ENCODE measurements around the gene CAVIN1. TPM values are rescaled to one million over a fixed set of nuclear protein-coding genes. Genes with fewer than 3 reads are reported as not detected.
"Not testable (repeated sequence)": the region's sequence is repeated elsewhere in the genome, so short reads cannot be mapped to it uniquely, and the experiment has no call there.

Gene CAVIN1
- polyA plus RNA-seq, 1 donor, result 242 TPM

DNA sequence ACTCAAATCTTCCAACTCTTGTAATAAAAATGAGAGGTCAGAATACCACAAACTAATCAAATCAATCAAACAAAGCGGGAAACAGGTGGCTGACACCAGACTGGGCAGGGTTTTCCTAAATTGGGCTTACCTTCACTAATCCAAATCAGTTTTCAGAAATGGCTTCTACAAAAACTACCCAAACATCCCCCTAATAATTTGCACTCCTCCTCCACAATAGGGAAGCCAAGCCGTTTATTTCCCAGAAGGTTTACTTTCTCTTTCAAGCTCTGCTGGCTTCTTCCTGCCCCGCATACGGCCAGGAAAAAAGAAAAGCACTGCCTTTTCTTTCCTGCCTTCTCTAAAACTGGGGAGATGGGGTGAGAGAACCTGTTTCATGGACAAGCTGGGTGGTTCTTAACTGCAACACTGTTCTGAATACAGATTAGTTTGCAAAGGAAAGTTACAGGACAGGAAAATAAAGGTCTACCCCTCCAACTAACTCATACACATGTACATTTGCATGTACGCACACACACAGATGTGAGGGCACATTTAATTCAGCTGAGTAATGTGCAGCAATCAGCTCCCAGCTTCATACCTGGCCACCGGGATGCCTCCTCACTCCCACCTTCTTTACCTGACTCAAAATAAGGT is 44.0 kb downstream of the CAVIN1 start:
- peak; percentile 45 for DNase-seq (ENCODE audit: low read depth)

DNA sequence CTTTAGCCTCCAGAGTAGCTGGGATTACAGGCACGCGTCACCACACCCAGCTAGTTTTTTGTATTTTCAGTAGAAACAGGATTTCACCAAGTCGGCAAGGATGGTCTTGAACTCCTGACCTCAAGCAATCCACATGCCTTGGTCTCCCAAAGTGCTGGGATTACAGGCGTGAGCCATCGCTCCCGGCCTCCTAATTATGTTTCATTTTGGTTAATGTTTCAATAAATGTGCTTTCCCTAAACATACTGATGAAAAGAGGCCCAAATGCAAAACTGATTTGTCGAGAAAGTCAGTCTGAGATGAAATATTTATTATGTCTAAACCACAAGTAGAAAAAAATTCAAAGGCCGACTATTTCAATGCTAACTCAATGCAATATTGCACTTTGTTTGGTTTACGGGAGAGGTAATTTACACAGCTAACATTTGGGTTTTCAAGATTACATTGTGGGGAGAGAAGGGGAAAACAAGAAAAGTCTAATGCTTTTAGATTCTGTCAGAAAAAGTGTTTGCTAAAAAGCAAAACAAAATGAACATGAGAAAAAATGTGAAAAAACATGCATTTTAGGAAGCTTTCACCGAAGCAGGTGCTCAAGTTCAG is 44.6 kb downstream of the CAVIN1 start:
- DNase-seq (ENCODE audit: low read depth), result no peak

DNA sequence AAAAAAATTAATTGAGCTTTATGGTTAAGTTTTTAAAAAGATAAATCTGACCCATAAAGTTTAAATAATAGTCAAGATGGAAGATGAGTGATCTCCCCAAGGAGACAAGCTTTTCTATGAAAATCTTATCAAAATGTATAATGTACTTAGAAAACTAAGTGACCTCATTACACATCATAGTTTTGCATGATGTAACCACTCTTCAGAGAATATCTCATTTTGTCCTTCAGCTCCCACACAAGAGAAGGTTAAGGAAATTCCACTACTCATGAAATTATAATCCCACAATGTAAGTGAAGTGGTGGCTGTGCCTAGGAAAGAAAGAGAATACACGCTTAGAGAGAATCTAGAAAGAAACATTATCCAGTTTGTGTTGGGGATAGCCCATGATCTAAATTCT is 49.2 kb downstream of the CAVIN1 start:
- DNase-seq (ENCODE audit: low read depth), result no peak

DNA sequence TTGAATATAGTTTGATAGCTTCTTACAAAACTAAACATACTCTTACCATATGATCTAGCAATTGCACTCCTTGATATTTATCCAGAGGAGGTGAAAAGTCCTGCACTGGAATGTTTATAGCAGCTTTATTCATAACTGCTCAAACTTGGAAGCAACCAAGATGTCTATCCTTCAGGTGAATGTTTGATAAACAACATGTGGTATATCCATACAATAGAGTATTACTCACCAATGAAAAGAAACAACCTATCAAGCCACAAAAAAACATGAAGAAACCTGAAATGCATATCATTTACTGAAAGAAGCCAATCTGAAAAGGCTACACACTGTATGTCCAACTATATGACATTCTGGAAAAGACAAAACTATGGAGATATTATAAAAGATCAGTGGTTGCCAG is 50.9 kb downstream of the CAVIN1 start:
- DNase-seq (ENCODE audit: low read depth), result no peak

DNA sequence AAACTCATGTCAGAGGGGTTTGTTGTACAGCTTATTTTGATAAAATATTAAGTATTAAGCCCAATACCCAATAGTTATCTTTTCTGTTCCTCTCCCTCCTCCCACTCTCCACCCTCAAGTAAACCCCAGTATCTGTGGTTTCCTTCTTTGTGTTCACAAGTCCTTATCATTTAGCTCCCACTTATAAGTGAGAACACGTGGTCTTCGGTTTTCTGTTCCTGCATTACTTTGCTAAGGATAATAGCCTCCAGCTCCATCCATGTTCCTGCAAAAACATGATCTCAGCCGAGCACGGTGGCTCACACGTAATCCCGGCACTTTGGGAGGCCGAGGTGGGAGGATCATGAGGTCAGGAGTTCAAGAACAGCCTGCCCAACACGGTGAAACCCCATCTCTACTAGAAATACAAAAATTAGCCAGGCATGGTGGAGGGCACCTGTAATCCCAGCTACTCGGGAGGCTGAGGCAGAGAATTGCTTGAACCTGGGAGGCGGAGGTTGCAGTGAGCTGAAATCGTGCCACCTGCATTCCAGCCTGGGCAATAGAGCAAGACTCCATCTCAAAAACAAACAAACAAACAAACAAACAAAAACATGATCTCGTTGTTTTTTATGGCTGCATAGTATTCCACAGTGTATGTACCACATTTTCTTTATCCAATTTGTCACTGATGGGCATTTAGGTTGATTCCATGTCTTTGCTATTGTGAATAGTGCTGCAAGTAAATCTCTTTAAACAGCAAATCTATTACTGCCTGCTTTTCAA is 54.1 kb downstream of the CAVIN1 start:
- DNase-seq (ENCODE audit: low read depth), result not testable (repeated sequence)

DNA sequence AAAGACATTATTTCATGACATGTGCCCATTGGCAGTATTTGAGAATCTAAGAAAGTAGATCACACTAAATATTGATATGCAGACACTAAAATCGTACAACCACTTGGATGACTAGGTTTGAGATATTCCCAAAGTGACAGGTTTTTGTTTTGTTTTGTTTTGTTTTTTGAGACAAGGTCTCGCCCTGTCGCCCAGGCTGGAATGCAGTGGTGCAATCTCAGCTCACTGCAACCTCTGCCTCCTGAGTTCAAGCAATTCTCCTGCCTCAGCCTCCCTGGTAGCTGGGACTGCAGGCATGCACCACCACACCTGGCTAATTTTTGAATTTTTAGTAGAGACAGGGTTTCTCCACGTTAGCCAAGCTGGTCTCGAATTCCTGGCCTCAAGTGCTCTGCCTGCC is 54.7 kb downstream of the CAVIN1 start:
- DNase-seq (ENCODE audit: low read depth), result not testable (repeated sequence)

DNA sequence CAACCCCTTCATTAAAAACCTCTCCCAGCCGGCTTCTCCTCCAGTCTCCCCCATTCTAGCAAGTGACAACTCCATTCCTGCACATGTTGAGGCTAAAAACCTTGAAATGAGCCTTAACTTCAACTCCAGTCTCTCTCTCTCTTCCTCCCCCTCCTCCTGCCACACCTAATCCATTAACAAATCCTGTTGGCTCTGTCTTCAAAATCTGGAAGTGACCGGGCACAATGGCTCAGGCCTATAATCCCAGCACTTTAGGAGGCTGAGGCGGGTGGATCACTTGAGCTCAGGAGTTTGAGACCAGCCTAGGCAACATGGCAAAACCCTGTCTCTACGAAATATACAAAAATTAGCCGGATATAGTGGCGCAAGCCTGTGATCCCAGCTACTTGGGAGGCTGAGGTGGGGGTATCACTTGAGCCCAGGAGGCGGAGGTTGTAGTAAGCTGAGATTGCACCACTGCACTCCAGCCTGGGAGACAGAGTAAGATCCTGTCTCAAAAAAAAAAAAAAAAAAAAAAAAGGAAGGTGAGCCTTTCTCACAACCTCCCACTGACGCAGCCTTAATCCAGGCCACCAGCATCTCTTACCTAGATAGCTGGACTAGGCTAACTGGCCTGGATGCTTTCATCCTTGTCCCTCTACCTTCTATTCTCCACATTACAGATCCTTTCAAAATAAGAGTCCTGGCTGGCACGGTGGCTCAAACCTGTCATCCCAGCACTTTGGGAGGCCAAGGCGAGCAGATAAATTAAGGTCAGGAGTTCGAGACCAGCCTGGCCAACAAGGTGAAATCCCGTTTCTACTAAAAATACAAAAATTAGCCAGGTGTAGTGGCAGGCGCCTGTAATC is 56.7 kb downstream of the CAVIN1 start:
- not testable (repeated sequence) for DNase-seq (ENCODE audit: low read depth)

DNA sequence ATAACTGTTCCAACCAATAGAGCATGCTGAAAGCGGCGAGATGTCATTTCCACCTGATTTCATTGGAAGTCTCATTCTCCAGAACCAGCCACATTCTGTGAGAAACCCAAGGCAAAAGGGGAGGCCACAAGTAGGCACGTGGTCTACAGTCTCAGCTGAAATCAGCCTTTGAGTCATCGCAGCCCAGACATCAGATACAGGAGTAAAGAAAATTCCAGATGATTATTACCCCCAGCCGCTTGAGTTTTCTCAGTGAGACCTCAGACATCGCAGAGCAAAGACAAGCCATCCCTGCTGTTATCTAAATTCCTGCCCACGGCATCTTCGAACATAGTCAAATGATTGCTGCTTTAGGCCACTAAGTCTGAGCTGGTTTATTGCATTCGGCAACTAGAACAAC is 57.9 kb downstream of the CAVIN1 start:
- DNase-seq (ENCODE audit: low read depth), result no peak

DNA sequence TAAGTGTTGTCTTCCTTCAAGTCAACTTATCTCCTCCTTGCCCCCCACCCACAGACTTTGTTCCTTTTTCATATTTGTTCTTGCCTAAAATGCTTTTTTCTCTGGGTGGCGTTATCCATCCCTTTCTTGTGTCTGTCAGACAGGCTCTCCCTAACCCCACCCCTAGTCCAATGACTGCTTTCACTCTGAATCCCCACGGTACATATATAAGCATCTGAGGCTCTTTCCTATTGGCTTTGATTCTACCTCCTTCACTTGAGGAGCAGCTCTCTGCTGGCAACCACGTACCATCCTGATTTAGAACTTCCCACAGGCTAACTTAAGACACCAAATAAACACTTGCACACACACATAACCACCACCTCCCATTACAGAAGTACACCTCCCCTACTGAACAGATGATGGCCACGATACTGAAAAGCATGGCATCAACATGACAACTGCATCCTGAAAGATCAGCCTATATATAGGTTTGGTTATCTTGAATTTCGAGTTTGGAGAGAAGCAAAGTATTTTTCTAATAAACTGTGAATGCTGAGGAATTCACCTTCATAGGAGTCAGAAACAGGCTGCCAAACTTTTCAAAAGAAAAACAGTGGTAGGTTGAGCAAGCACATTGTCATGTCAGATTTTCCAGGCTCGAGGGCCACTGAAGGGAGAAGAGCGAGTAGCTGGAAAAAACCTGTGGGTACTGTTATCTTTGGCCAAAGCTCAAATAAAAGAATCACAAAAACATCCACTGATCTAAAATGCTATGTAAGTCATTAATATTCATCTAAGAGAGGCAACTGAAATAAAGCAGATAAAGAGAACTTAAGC is 59.1 kb downstream of the CAVIN1 start:
- no peak for DNase-seq (ENCODE audit: low read depth)

DNA sequence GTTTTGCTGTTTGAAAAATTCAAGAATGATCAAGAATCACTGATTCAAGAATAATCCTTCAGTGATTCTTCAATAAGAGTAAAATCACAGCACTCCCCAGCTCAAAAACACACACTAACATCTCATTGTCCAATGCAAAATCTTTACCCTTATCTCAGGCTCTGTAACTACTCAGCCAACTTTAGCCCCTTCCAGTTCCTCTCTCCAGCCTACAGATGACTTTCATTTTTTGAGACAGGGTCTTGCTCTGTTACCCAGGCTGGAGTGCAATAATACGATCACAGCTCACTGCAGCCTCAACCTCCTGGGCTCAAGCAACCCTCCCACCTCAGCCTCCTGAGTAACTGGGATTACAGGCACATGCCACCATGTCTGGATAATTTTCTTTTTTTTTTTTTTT is 59.8 kb downstream of the CAVIN1 start:
- no peak for DNase-seq (ENCODE audit: low read depth)

DNA sequence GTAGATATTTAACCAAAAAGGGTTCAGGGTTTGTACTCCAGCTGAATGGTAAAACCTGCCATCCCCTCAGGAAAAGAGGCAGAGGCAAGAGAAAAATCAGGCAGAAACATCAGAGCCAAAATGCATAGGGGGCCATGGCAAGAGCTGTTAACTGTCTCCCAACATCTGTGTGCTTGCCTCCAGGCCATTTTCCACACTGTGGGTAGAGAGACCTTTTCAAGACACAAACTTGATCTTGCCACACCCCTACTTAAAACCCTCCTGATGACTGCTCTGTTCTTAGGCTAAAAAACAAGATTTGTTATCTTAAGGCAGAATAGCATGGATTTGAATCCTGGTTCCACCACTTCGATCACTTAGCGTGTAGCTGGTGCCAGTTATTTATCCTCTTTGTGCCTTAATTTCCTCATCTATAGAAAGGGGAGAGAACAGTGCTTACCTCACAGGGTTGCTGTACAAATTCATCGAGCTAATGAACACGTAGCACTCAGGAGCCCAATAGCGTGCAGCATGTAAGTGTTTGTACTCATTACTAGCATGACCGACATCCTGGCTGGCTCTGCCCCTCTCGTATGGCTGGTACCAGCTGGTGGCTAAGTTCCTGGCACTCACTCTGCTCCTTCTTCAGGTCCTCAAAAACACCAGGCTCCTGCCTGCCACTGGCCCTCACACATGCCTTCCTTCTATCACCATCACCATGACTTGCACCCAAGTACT is 60.7 kb downstream of the CAVIN1 start:
- no peak for DNase-seq (ENCODE audit: low read depth)

DNA sequence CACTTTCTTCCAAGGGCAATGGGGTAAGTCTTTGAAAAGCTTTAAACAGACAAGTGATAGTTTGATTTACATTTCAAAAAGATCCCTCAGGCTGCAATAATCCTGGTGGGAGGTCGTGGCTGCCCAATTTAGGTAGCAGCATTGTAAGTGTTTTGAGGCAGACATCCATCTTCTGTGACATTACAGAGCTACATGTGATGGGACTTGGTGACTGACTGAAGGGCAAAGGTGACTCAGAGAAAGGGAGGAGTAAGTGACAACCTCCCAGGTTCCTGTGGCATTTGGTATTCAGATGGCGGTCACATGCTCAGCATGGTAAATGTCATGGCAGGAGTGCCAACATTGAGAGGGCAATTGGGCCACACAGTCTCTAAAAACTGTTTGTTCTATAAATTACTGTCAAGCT is 61.3 kb downstream of the CAVIN1 start:
- no peak for DNase-seq (ENCODE audit: low read depth)

DNA sequence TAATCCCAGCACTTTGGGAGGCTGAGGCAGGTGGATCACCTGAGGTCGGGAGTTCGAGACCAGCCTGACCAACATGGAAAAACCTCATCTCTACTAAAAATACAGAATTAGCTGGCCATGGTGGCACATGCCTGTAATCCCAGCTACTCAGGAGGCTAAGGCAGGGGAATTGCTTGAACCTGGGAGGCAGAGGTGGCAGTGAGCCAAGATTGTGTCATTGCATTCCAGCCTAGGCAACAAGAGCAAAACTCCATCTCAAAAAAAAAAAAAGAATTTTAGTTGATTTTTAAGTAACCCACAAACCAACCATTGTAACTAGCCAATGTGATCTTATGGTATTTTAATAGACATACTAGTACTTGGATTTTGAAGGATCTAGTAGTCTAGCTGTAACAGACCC is 62.7 kb downstream of the CAVIN1 start:
- DNase-seq (ENCODE audit: low read depth), result not testable (repeated sequence)

DNA sequence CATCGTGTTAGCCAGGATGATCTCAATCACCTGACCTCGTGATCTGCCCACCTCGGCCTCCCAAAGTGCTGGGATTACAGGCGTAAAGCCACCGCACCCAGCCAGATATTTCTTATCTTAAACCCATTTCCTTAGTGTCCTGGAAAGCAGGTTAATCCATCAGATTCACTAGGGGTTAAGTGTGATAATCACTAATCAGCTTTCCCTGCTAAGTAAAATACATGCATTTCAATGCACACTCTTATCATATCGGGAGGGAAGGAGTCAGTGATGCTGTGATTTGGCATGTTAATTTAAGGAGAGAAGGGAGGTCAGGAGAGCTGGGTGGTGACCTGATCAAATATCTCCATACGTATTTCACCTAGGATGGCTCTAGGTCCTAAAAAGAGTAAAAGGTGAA is 63.9 kb downstream of the CAVIN1 start:
- DNase-seq (ENCODE audit: low read depth), result no peak

DNA sequence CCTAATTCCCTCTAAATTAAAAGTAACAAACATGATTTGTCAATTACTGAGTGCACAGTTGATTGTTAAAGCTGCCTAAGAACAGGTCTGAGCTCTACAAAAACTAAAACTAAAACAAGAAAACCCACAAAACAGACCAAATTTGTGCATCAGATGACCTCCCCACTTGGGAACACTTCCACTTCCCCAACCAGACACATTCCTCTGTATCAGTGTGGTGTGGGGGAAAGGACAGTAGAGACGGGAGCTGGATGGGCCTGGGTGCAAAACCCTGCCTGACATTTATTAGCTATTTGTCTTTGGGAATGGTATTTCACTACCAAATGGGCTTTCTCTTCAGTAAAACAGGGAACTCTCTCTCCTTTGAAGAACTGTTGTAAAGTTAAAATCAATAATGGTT is 64.6 kb downstream of the CAVIN1 start:
- no peak for DNase-seq (ENCODE audit: low read depth)

DNA sequence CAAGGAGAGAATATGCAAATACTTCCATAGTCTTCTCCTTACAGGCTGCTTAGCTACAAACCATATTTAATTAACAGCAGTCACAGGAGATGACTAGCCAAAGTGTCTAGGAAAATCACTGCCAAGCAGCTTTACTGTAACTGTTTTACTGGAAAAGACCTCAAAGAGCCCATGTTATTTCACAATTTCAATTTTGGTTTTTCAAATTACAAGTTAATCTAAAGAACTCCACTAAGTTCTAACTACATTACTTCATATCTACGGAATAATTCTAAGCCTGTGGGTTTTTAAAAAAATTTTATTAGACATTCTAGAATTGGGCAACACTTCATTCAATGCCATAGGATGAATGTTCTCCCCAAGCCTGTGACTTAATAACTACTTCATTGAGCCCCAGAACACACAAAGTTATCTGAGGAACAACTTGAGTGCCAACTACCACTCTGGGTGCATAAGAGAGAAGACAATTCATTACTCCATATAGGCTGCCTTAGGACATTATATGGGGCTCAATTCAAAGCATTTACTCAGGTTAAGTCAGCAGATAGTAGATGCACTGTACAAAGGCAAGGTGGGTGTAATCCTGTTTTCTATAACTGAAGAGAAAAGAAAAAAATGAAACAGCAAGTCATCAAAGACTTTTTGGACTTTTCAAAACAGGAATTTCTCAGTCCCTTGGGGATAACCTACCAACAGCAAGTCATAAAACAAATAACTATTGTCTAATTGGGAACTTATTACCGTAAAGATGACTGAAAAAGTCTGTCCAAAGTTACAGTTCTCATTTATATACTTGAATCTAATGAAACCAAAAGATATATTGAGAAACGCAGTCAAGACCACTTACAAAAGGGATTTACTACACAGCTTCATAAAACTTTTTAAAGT is 67.9 kb downstream of the CAVIN1 start:
- no peak for DNase-seq (ENCODE audit: low read depth)
